Transverse colon (tissue), 4 donors: ENCODE data around the gene GREM2. TPM values are rescaled to one million over a fixed set of nuclear protein-coding genes. Genes with fewer than 3 reads are reported as not detected.

Source experiments
- DNase-seq: peaks from one replicate; pipeline ENCODE4 v3.0.0-alpha.2; 2019
- H3K27ac ChIP-seq, 4 donors: fragments of 200-600 bp; sonication (generic); 2 replicates each; pipeline ENCODE4 v1.5.1; 2016 to 2018; ENCODE audit warnings: inconsistent platforms in 4 of 4
- H3K27me3 ChIP-seq: fragments of 200-600 bp; sonication (generic); 2 replicates; pipeline ENCODE4 v1.5.1; 2017; ENCODE audit warnings: inconsistent platforms
- H3K36me3 ChIP-seq, 4 donors: fragments of 200-600 bp; sonication (generic); 2 replicates each; pipeline ENCODE4 v1.5.1; 2017 to 2019; ENCODE audit warnings: inconsistent platforms in 4 of 4
- H3K4me1 ChIP-seq, 4 donors: fragments of 200-600 bp; sonication (generic); 2 replicates each; pipeline ENCODE4 v1.5.1; 2017 to 2020; ENCODE audit warnings: inconsistent platforms in 4 of 4
- H3K4me3 ChIP-seq, 4 donors: fragments of 200-600 bp; sonication (generic); 1 replicate in 1 of 4; 2 replicates in 3 of 4; pipeline versions ENCODE4 v1.5.1 to v1.6.1; 2017 to 2019; ENCODE audit warnings: inconsistent platforms in 4 of 4
- H3K9me3 ChIP-seq, 2 donors: fragments of 200-600 bp; sonication (generic); 2 replicates each; pipeline ENCODE4 v1.5.1; 2017 to 2019; ENCODE audit warnings: inconsistent platforms in 2 of 2
- EP300 ChIP-seq: sonication (generic); formaldehyde crosslinking; IDR thresholded peaks from one replicate; pipeline ENCODE4 v1.6.1; 2017; ENCODE audit warnings: antibody characterized with exemption, low read depth
- POLR2A ChIP-seq: fragments of 450-650 bp; IDR thresholded peaks from one replicate; pipeline ENCODE4 v1.6.1; 2016; ENCODE audit warnings: antibody characterized with exemption, mild to moderate bottlenecking, moderate library complexity
- POLR2AphosphoS5 ChIP-seq, 3 donors: sonication (generic); formaldehyde crosslinking; IDR thresholded peaks; one replicate each; pipeline ENCODE4 v1.6.1; 2016; ENCODE audit warnings: antibody characterized with exemption in 3 of 3
- WGBS, 2 donors: methylation state at CpG; one replicate each; pipeline ENCODE4 v1.1.5; 2018; ENCODE audit warnings: low coverage in 1 of 2; 5-methylcytosine and 5-hydroxymethylcytosine counted together
- in situ Hi-C, 4 donors: fragments of 200-750 bp; cut with MboI; loops; one replicate each; pipeline versions ENCODE4 v1.15.0 to v1.15.1; 2017; ENCODE audit warnings: low sequenced_read_pairs in 3 of 4, low pct_ligation_motif_present in 1 of 4, low pct_unique_long_range_greater_than_20kb in 1 of 4
- intact Hi-C: fragments of 100-400 bp; cut with DNase I; formaldehyde crosslinking; loops from one replicate; pipeline ENCODE4 v1.15.1; 2023; ENCODE audit warnings: low total_unique reads
- total RNA-seq, 4 donors: library from RNA; depleted of rRNA; stranded (reverse); fragments of >200 nt; gene quantifications; one replicate each; pipeline ENCODE4 v1.1.0, GENCODE V29; 2016
- TF ChIP-seq, protein P1 (sequence below), 5 experiments: fragments of 200-600 bp in 3 of 5; fragments of 450-650 bp in 2 of 5; sonication (generic) in 3 of 5; IDR thresholded peaks; 1 replicate in 2 of 5; 2 replicates in 3 of 5; pipeline ENCODE4 v1.5.1; 2016 to 2017; ENCODE audit warnings: antibody characterized with exemption in 5 of 5, inconsistent platforms in 3 of 5, mild to moderate bottlenecking in 2 of 5, moderate library complexity in 1 of 5

Gene GREM2
- total RNA-seq, 4 donors from 2014 or later = 2.8 to 13.1 (median 4.9) TPM

DNA sequence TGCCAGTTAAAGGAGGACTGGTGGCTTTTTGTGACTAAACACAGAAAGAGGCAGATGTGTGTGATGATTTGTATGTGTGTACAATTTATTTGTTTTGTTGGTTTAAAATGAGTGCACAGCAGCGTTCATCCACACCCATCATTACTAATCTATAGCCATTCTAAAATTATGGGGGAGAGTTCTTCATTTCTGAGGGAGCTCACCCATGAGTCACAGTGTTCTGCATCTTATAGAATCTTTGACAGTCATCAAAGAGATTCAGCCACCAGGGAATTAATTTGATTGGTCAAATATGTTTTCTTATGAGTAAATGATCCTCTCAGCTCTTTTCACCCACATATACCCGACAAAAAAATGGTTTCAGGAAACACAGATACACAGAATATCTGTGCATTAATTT lies 147.9 kb downstream of the GREM2 start:
- H3K36me3 ChIP-seq = no peaks in the 10 kb centered on the region
- DNase-seq = no peak
- WGBS, 2 donors = 67 to 73% methylated on average over 2 of the region's 2 CpGs
- no peak overlapping the region for H3K4me3 ChIP-seq
- peaks cover 0 to 17% (median 8%) of the 10 kb centered on the region in 4 donors for H3K4me1 ChIP-seq
- no peak overlapping the region for H3K27ac ChIP-seq
- intact Hi-C loops (no loop called here), in situ Hi-C loops (no loop called here)
- TF ChIP-seq POLR2A (no peak), EP300 (no peak), POLR2AphosphoS5 (IDR thresholded peaks at IDR 0.05) (no peak)
- TF ChIP-seq, protein P1, sequence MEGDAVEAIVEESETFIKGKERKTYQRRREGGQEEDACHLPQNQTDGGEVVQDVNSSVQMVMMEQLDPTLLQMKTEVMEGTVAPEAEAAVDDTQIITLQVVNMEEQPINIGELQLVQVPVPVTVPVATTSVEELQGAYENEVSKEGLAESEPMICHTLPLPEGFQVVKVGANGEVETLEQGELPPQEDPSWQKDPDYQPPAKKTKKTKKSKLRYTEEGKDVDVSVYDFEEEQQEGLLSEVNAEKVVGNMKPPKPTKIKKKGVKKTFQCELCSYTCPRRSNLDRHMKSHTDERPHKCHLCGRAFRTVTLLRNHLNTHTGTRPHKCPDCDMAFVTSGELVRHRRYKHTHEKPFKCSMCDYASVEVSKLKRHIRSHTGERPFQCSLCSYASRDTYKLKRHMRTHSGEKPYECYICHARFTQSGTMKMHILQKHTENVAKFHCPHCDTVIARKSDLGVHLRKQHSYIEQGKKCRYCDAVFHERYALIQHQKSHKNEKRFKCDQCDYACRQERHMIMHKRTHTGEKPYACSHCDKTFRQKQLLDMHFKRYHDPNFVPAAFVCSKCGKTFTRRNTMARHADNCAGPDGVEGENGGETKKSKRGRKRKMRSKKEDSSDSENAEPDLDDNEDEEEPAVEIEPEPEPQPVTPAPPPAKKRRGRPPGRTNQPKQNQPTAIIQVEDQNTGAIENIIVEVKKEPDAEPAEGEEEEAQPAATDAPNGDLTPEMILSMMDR (IDR thresholded peaks at IDR 0.05) = no peak
- no peaks in the 10 kb centered on the region for H3K9me3 ChIP-seq
- H3K27me3 ChIP-seq = no peaks in the 10 kb centered on the region

DNA sequence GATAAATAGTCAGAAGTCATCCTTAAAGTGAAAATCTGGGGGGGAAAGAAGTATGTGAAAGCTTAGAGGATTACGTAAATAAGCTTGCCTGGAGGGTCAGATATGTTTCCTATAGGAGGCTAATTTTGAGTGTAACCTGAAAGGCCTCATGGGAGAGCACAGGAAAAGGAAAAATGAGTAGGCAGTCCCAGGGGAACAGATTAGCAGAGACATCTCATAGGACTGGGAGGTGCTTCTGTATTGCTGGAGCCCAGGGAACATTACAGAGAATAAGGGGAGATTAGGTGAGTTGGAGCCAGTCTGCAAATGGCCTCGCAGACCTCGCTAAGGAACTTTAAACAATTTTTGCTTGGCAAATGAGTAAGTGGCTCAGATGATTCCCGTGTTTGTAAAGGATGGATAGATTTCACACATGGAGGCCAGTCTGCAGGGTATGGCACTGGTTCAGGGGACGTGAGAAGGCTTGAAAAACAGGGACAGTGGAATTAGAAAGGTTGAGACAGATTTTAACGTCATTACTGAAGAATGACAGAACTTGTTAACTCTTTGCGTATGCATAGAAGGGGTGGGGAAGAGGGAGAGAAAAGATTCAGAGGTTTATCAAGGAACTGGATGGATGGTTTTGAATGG lies 149.1 kb downstream of the GREM2 start:
- no peaks in the 10 kb centered on the region for H3K36me3 ChIP-seq
- intact Hi-C loops (no loop called here), in situ Hi-C loops (no loop called here)
- H3K27me3 ChIP-seq = no peaks in the 10 kb centered on the region
- TF ChIP-seq, protein P1 (IDR thresholded peaks at IDR 0.05) = no peak
- TF ChIP-seq POLR2AphosphoS5 (IDR thresholded peaks at IDR 0.05) = no peak
- TF ChIP-seq EP300 = no peak
- no peak for TF ChIP-seq POLR2A
- H3K27ac ChIP-seq = peak overlapping the region in 2 of 4 donors; percentile 8 to 10
- no peak for DNase-seq
- H3K4me3 ChIP-seq = no peak overlapping the region
- WGBS, 2 donors = 70 to 80% methylated on average over 5 to 7 of the region's 7 CpGs
- H3K4me1 ChIP-seq = peaks cover 0 to 23% (median 10%) of the 10 kb centered on the region in 4 donors
- H3K9me3 ChIP-seq = no peaks in the 10 kb centered on the region

DNA sequence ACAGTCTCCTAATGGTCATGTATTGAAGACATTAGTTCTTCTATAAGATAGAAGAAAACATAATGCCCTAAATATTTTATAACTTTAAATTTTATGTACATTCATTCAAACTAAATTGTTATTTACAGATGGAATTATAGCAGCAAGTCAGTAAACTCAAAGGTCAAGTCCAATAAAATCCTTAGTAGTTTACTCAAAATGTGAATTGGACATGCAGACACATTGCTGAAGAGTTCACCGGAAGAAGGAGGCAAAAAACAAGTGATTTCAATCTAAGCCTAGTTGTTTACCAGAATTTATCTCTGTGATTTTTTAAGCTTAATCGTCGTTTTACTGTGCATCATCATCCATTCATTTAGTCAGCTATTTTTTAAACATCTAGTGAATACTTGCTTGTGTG lies 149.7 kb downstream of the GREM2 start:
- Histone ChIP-seq H3K4me1 (peaks cover 0 to 23% (median 10%) of the 10 kb centered on the region in 4 donors), H3K36me3 (no peaks in the 10 kb centered on the region), H3K4me3 (no peak overlapping the region), H3K27ac (peak overlapping the region in 2 of 4 donors; percentile 8 to 10), H3K27me3 (no peaks in the 10 kb centered on the region), H3K9me3 (no peaks in the 10 kb centered on the region)
- 27 to 32% methylated on average over 3 of the region's 3 CpGs for WGBS, 2 donors
- in situ Hi-C loops = no loop called here
- intact Hi-C loops = no loop called here
- TF ChIP-seq EP300 (no peak), POLR2A (no peak), POLR2AphosphoS5 (IDR thresholded peaks at IDR 0.05) (no peak)
- TF ChIP-seq, protein P1 (IDR thresholded peaks at IDR 0.05) = no peak
- no peak for DNase-seq

DNA sequence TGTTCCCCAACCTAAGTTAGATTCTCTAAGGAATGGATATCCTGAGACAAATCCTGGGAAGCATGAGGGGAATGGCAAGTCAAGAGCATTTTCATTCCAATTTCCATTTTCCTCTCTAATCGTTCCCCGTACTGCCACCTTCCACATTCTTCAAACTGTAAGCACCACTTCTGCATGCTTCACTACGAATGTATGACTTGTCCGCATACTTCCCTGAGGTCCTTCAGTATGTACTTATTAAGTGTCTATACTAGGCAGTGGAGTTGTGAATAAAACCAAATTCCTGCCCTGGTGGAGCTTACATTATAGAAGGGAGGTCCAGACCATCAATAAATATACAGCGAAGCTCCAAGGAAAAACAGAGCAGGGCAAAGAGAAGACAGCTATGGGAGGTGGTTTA lies 154.8 kb downstream of the GREM2 start:
- in situ Hi-C loops = no loop called here
- H3K36me3 ChIP-seq = no peaks in the 10 kb centered on the region
- no peaks in the 10 kb centered on the region for H3K9me3 ChIP-seq
- intact Hi-C loops = no loop called here
- H3K4me1 ChIP-seq = peaks cover 0 to 14% (median 6%) of the 10 kb centered on the region in 4 donors
- 87 to 89% methylated on average over 3 to 5 of the region's 5 CpGs for WGBS, 2 donors
- no peak for DNase-seq
- no peak overlapping the region for H3K27ac ChIP-seq
- H3K4me3 ChIP-seq = no peak overlapping the region
- no peaks in the 10 kb centered on the region for H3K27me3 ChIP-seq
- TF ChIP-seq POLR2AphosphoS5 (IDR thresholded peaks at IDR 0.05) (no peak), EP300 (no peak), POLR2A (no peak)
- TF ChIP-seq, protein P1 (IDR thresholded peaks at IDR 0.05) = no peak
